Raji (cell line): ENCODE data around the gene PSMA7.

Source experiments
- POLR2A ChIP-seq: IDR thresholded peaks from 2 replicates; pipeline ENCODE4 v1.6.1; 2011; ENCODE audit warnings: low read depth, low read length, control low read depth; ENCODE audit not compliant: insufficient read depth

The PSMA7 gene

GRCh38 chr20:62123450-62124118, 19.6 kb downstream of the PSMA7 start:
- no peak for TF ChIP-seq POLR2A

- TF ChIP-seq POLR2A, result no peak; the same call in 1 of the 2 replicates
Measured at GRCh38 chr20:62122654-62123449, 20.3 kb downstream of the PSMA7 start.

- TF ChIP-seq POLR2A, result peak; percentile 56
Measured at GRCh38 chr20:62121776-62122653, 21.2 kb downstream of the PSMA7 start, which contains the start of gene LSM14B. Gene LSM14B (plus strand): TSS chr20:62122475. CDS start chr20:62122667, 192 bp downstream.

GRCh38 chr20:62120990-62121775, 22.0 kb downstream of the PSMA7 start:
- TF ChIP-seq POLR2A, result no peak

GRCh38 chr20:62120365-62120762, 22.8 kb downstream of the PSMA7 start:
- no peak for TF ChIP-seq POLR2A

- no peak for TF ChIP-seq POLR2A
Measured at GRCh38 chr20:62119591-62120364, 23.4 kb downstream of the PSMA7 start.

GRCh38 chr20:62119115-62119514, 24.1 kb downstream of the PSMA7 start:
- no peak for TF ChIP-seq POLR2A

GRCh38 chr20:62118113-62119043, 24.8 kb downstream of the PSMA7 start:
- TF ChIP-seq POLR2A, result no peak

GRCh38 chr20:62117658-62118057, 25.5 kb downstream of the PSMA7 start:
- TF ChIP-seq POLR2A, result no peak

- no peak for TF ChIP-seq POLR2A
Measured at GRCh38 chr20:62117362-62117646, 25.9 kb downstream of the PSMA7 start.

- no peak for TF ChIP-seq POLR2A
Measured at GRCh38 chr20:62116558-62117361, 26.4 kb downstream of the PSMA7 start.

- TF ChIP-seq POLR2A, result no peak
Measured at GRCh38 chr20:62114894-62115293, 28.3 kb downstream of the PSMA7 start.
